Coronary artery (tissue), 2 donors: Measurements from ENCODE around the gene PLEKHM1.

Experiments used
- DNase-seq: peaks from one replicate; pipeline ENCODE4 v3.0.0-alpha.2; 2017; ENCODE audit warnings: low spot score
- H3K27ac ChIP-seq, 2 donors: fragments of 200-600 bp; sonication (generic); one replicate each; pipeline ENCODE4 v1.5.1; 2016 to 2019
- H3K4me3 ChIP-seq: fragments of 200-600 bp; sonication (generic); 2 replicates; pipeline ENCODE4 v1.5.1; 2016; ENCODE audit warnings: mild to moderate bottlenecking, moderate library complexity
- CTCF ChIP-seq: fragments of 200-600 bp; sonication (generic); IDR thresholded peaks from one replicate; pipeline ENCODE4 v1.5.1; 2019; ENCODE audit warnings: antibody characterized with exemption

PLEKHM1 gene

GRCh38 chr17:45437465-45438283 lies 52.8 kb downstream of the PLEKHM1 start:
- no peak for TF ChIP-seq CTCF
- Histone ChIP-seq H3K4me3 (no peak overlapping the region), H3K27ac (no peak overlapping the region)
- DNase-seq: no peak

DNA sequence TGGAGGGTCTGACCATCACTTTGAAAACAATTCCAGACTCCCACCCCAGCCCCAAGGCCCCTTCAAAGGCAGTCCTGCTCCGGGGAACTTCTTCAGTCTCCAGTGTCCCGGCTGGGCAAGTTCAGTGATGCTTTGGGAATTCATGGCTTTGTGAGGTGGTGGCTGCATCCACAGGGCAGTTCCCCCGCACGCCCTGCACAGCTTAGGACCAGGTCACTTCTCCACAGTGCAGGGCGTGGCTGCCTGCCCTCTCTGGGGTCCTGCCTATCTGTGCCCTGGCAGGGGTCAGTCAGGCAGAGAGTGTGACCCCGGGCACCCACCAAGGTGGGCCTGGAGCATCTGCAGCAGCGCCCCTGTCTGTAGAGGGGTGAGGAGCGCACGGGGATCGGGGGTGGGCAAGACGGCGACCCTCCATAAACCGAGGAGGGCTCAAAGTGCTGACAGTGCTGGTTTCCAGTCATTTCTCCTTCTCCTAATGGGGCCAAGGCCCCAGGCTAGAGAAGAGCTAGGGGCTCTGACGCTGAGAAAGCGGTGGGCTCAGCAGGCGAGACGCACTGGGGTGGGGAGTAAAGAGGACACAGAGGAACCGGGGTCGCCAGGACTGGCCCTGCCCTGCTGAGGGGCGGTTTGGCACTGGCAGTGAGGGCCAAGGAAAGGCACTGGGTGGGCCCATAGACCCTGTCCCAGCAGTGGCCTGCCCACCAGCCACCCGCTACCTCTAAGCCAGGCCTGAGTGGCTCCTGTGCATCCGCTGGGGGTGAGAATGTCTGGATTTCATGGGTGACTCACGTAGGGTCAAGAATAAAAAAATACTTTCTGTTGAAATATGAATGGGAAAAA lies 53.7 kb downstream of the PLEKHM1 start:
- no peak for TF ChIP-seq CTCF
- Histone ChIP-seq H3K4me3 (no peak overlapping the region), H3K27ac (no peak overlapping the region)
- no peak for DNase-seq

DNA sequence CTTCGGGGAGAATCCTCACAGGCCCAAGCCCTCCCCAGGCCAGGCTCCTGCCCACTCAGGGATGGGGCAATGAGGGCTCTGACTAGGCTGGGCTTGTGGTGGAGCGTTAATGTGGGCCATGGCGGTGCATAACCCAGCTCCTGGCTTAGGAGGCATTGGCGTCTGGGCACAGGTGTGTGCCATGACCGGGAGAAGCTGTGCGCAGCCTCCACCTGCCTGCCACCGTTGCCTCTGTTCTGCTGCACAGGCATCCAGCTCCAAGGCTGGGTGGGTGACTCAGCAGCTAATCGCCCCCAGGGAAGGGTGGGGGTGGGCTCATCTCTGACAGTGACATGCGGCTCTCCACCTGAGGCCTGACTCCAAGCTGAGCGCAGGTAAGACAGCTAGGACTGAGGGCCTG lies 54.4 kb downstream of the PLEKHM1 start:
- no peak overlapping the region for H3K27ac ChIP-seq
- TF ChIP-seq CTCF: no peak
- no peak for DNase-seq

DNA sequence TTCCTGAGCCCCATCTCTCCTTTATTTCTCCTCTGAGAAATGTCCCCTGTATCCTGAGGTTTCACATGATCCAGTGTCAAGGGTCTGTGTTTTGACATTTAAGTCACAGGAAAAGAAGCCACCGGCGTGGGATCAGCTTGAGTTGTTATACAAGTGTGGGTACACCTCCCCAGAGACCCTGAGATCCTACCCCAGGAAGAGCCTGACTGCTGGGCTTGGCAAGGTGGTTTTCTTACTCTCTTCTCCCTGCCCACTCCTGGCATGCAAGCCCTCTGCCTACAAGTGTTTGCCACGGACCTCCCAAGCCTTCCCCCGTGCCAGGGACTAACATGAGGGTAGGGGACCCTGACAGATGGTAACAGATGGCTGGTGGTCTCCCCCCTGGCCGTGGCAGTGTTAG lies 55.0 kb downstream of the PLEKHM1 start:
- DNase-seq: no peak
- no peak for TF ChIP-seq CTCF
- Histone ChIP-seq H3K27ac (no peak overlapping the region), H3K4me3 (no peak overlapping the region)

More for the DNA sequence above, 54.4 kb downstream of the PLEKHM1 start:
- no peak overlapping the region for H3K4me3 ChIP-seq

- H3K4me3 ChIP-seq: peak overlapping the region; percentile 74
- peak overlapping the region in 1 of 2 donors; percentile 68 for H3K27ac ChIP-seq
- DNase-seq: no peak
- TF ChIP-seq CTCF: no peak
Observed at GRCh38 chr17:45433159-45433535, 57.4 kb downstream of the PLEKHM1 start.

DNA sequence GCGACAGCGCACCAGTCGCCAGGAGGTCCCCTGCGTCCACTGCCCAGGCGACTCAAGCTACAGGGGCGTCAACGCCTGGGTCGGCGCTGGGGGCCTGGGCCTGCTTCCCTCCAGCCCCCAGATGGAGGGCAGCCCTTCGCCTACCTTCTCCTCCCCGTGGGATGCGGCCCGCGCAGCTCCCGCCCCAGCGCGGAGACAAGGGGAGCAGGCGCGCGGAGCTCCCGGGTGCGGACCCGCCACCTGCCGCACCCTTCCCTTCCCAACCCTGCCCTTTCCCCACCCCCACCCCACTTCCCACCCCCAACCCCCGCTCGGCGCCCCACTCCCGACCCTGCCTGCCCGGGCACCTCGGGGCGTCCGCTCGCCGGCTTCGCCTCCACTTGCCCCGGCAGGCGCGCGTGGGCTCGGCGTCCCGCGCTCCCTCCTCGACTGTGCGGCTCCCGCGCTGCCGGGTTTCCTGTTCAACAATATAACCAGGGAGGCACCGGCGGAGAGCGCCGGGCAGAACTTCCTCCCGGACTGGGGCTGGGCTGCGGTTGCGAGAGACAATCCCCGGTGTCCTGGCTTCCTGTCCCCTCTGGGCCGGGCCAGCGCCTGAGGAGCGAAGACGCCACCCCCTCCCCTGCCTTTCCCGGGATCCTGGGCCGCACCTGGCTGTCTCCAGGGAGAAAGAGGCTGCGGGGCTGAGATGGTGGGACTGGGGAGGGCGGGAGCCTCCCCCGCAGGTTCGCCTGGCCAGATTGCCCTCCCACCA lies 57.9 kb downstream of the PLEKHM1 start, which contains the start of gene ARHGAP27:
Gene ARHGAP27, minus strand, starts transcription at position 466 of the 754 bp plus-strand sequence. CDS start 2,591 bp downstream, outside the sequence.
- H3K4me3 ChIP-seq: peak within 1 kb of the TSS; percentile 74
- peak within 1 kb of the TSS in 1 of 2 donors; percentile 68 for H3K27ac ChIP-seq
- TF ChIP-seq CTCF: no peak
- no peak for DNase-seq
